K562 (cell line): ENCODE results near the gene BMPER. TPM values are rescaled to one million over a fixed set of nuclear protein-coding genes. Genes with fewer than 3 reads are reported as not detected.
A peak's percentile ranks its signal among the peaks of the same experiment; 100 is the strongest.

Experiments used
- ASH1L ChIP-seq: fragments of 450-650 bp; IDR thresholded peaks from 2 replicates; pipeline ENCODE4 v1.6.1; 2018; ENCODE audit warnings: borderline replicate concordance, mild to moderate bottlenecking, low read depth; ENCODE audit not compliant: partially characterized antibody
- BRD4 ChIP-seq: fragments of 200-600 bp; sonication (generic); IDR thresholded peaks from 2 replicates; pipeline ENCODE4 v1.6.1; 2017; ENCODE audit warnings: inconsistent platforms
- ETS2 ChIP-seq: IDR thresholded peaks from 2 replicates; pipeline ENCODE4 v1.6.1; 2016; ENCODE audit warnings: borderline replicate concordance, missing genetic modification characterization, mild to moderate bottlenecking, moderate library complexity, missing compliant biosample characterization; ENCODE audit not compliant: poor library complexity, severe bottlenecking
- KLF10 ChIP-seq: fragments of 250-450 bp; sonication (Bioruptor Pico); IDR thresholded peaks from 2 replicates; pipeline ENCODE4 v1.6.1; 2021; ENCODE audit warnings: matching md5 sums
- PRMT5 ChIP-seq: sonication (generic); formaldehyde crosslinking; IDR thresholded peaks from 2 replicates; pipeline ENCODE4 v1.5.0; 2020; ENCODE audit warnings: missing genetic modification reagents
- RAD21 ChIP-seq, 2 experiments: fragments of 250-450 bp in 1 of 2; fragments of 450-650 bp in 1 of 2; sonication (Bioruptor Pico) in 1 of 2; formaldehyde crosslinking in 1 of 2; IDR thresholded peaks in 1 of 2; conservative IDR thresholded peaks in 1 of 2; 2 replicates each; pipeline versions ENCODE4 v1.4.0 to v1.8.0; 2020 to 2022; ENCODE audit warnings: mild to moderate bottlenecking in 2 of 2, moderate library complexity in 1 of 2
- SAFB2 ChIP-seq: fragments of 200-400 bp; formaldehyde crosslinking; IDR thresholded peaks from 2 replicates; pipeline ENCODE4 v1.6.1; 2018; ENCODE audit warnings: borderline replicate concordance, low read length, low read depth, moderate library complexity; ENCODE audit not compliant: severe bottlenecking
- STAT5B ChIP-seq: fragments of 250-450 bp; sonication (Bioruptor Pico); IDR thresholded peaks from 2 replicates; pipeline ENCODE4 v1.8.0; 2021; ENCODE audit warnings: mild to moderate bottlenecking, inconsistent platforms
- ZNF24 ChIP-seq: fragments of 450-650 bp; IDR thresholded peaks from 2 replicates; pipeline ENCODE4 v1.6.1; 2016
- ZNF79 ChIP-seq: fragments of 250-450 bp; sonication (Bioruptor Pico); IDR thresholded peaks from 2 replicates; pipeline ENCODE4 v1.4.0; 2020; ENCODE audit warnings: low read depth, mild to moderate bottlenecking, moderate library complexity
- polyA plus RNA-seq, 8 experiments: library from polyadenylated mRNA; depleted of rRNA in 4 of 8; stranded (reverse) in 5 of 8; unstranded in 3 of 8; fragments of >200 nt; fragmentation: Nextera tagmentation in 2 of 8; fragmentation: Illumina TruSeq in 1 of 8; extraction: Ambion mirVana in 2 of 8; extraction: Trizol in 1 of 8; gene quantifications; 2 replicates each; pipeline versions ENCODE4 v1.2.1 to v1.2.3, GENCODE V29; 2011 to 2014; ENCODE audit warnings: inconsistent platforms in 1 of 8, missing spikeins in 1 of 8
- total RNA-seq, 7 experiments: library from RNA; depleted of rRNA in 6 of 7; stranded (reverse); fragments of >200 nt in 6 of 7; fragmentation: Illumina TruSeq in 2 of 7; extraction: Trizol in 2 of 7; gene quantifications; 2 replicates each; pipeline versions ENCODE4 v1.2.1 to v1.2.3, GENCODE V29; 2011 to 2021; ENCODE audit warnings: low replicate concordance in 1 of 7
- TF ChIP-seq, protein P1 (sequence below), 2 experiments: fragments of 450-650 bp; IDR thresholded peaks; 2 replicates each; pipeline ENCODE4 v1.6.1; 2018; ENCODE audit warnings: mild to moderate bottlenecking in 2 of 2, low read depth in 1 of 2; ENCODE audit not compliant: partially characterized antibody in 2 of 2
- TF ChIP-seq, protein P2 (sequence below), 3 experiments: IDR thresholded peaks in 2 of 3; conservative IDR thresholded peaks in 1 of 3; 2 replicates each; pipeline ENCODE4 v1.5.1; 2011 to 2012; ENCODE audit warnings: low read length in 3 of 3, mild to moderate bottlenecking in 3 of 3, control low read depth in 2 of 3, improper control_type of control experiment in 1 of 3, inconsistent platforms in 1 of 3, low read depth in 1 of 3, mixed read lengths in 1 of 3, moderate library complexity in 1 of 3; ENCODE audit not compliant: insufficient read depth in 2 of 3
- TF ChIP-seq, protein P3 (sequence below): fragments of 450-650 bp; formaldehyde crosslinking; IDR thresholded peaks from 2 replicates; pipeline ENCODE4 v1.4.0; 2020; ENCODE audit warnings: mild to moderate bottlenecking, moderate library complexity
- TF ChIP-seq, protein P4 (sequence below): fragments of 450-650 bp; IDR thresholded peaks from 2 replicates; pipeline ENCODE4 v1.6.1; 2016; ENCODE audit warnings: mild to moderate bottlenecking

The BMPER gene
- total and polyA plus RNA-seq, 9 of the 15 experiments (the other 6 are each of a cell fraction or from before 2014, with no cell fraction given), result not detected

DNA sequence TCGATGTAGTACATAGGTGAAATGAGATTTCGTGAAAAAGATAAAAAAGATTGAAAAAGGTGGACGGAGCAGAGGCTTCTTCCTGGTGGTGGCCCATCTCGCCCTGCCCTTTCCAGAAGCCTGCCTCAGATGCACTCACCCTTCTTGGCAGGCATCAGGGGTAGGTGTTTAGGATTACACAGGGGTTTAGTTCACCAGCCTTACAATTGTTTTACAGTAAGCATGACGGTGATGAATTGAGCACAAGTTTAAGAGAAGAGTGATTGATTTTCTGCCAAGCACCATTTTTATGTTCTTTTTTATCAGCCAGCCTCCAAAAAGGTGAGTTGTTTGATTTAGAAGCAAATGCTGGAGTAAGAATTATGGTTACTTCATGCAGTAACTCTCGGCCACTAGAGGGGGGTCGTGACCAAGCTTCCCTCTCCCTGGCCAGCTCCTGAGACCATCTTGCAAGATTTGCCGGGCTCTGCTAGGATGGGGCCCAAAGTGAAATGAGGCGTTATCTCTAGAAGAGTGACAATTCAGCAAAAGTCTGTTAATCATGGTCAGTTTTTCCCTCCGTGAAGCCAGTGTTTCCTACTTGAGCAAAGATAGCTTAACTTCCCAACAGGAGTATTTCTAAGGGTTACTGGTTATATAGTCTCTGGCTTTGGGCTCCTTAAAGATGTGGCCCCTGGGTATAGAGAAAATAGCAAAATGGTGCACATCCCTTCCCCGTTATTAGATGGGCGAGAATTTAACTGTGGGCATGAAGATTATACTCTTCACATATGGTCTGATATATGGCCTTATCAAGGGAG, 228.8 kb downstream of the BMPER start (continued):
- TF ChIP-seq, protein P1, sequence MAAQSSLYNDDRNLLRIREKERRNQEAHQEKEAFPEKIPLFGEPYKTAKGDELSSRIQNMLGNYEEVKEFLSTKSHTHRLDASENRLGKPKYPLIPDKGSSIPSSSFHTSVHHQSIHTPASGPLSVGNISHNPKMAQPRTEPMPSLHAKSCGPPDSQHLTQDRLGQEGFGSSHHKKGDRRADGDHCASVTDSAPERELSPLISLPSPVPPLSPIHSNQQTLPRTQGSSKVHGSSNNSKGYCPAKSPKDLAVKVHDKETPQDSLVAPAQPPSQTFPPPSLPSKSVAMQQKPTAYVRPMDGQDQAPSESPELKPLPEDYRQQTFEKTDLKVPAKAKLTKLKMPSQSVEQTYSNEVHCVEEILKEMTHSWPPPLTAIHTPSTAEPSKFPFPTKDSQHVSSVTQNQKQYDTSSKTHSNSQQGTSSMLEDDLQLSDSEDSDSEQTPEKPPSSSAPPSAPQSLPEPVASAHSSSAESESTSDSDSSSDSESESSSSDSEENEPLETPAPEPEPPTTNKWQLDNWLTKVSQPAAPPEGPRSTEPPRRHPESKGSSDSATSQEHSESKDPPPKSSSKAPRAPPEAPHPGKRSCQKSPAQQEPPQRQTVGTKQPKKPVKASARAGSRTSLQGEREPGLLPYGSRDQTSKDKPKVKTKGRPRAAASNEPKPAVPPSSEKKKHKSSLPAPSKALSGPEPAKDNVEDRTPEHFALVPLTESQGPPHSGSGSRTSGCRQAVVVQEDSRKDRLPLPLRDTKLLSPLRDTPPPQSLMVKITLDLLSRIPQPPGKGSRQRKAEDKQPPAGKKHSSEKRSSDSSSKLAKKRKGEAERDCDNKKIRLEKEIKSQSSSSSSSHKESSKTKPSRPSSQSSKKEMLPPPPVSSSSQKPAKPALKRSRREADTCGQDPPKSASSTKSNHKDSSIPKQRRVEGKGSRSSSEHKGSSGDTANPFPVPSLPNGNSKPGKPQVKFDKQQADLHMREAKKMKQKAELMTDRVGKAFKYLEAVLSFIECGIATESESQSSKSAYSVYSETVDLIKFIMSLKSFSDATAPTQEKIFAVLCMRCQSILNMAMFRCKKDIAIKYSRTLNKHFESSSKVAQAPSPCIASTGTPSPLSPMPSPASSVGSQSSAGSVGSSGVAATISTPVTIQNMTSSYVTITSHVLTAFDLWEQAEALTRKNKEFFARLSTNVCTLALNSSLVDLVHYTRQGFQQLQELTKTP (IDR thresholded peaks at IDR 0.05; ENCODE audit: low read depth in 1 of 2, partially characterized antibody in 2 of 2), result no peak
- TF ChIP-seq BRD4, result no peak
- TF ChIP-seq, protein P2, sequence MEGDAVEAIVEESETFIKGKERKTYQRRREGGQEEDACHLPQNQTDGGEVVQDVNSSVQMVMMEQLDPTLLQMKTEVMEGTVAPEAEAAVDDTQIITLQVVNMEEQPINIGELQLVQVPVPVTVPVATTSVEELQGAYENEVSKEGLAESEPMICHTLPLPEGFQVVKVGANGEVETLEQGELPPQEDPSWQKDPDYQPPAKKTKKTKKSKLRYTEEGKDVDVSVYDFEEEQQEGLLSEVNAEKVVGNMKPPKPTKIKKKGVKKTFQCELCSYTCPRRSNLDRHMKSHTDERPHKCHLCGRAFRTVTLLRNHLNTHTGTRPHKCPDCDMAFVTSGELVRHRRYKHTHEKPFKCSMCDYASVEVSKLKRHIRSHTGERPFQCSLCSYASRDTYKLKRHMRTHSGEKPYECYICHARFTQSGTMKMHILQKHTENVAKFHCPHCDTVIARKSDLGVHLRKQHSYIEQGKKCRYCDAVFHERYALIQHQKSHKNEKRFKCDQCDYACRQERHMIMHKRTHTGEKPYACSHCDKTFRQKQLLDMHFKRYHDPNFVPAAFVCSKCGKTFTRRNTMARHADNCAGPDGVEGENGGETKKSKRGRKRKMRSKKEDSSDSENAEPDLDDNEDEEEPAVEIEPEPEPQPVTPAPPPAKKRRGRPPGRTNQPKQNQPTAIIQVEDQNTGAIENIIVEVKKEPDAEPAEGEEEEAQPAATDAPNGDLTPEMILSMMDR (IDR thresholded peaks at IDR 0.05 in 2 of 3, conservative IDR thresholded peaks at IDR 0.05 in 1 of 3; ENCODE audit: insufficient read depth in 2 of 3, low read depth in 1 of 3, low read length in 3 of 3), result peak; percentile 23 to 34 (median 33); a peak in 3 of 6 replicates
- TF ChIP-seq ZNF79, result no peak
- TF ChIP-seq STAT5B (CRISPR knock-in tag), result no peak
- no peak for TF ChIP-seq ZNF24
- no peak for TF ChIP-seq SAFB2
- TF ChIP-seq, protein P3, sequence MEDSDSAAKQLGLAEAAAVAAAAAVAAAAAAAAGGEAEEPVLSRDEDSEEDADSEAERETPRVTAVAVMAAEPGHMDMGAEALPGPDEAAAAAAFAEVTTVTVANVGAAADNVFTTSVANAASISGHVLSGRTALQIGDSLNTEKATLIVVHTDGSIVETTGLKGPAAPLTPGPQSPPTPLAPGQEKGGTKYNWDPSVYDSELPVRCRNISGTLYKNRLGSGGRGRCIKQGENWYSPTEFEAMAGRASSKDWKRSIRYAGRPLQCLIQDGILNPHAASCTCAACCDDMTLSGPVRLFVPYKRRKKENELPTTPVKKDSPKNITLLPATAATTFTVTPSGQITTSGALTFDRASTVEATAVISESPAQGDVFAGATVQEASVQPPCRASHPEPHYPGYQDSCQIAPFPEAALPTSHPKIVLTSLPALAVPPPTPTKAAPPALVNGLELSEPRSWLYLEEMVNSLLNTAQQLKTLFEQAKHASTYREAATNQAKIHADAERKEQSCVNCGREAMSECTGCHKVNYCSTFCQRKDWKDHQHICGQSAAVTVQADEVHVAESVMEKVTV (CRISPR knock-in tag), result 0 out of 2 replicates have a peak, but pooled peaks have one; percentile 18
- TF ChIP-seq KLF10 (CRISPR knock-in tag), result no peak
- TF ChIP-seq RAD21 (CRISPR knock-in tag; conservative IDR thresholded peaks at IDR 0.05 in 1 of 2, IDR thresholded peaks at IDR 0.05 in 1 of 2), result peak in 1 of 2 experiments; percentile 46; a peak in 2 of 4 replicates
- no peak for TF ChIP-seq ASH1L
- no peak for TF ChIP-seq ETS2 (tag)
- no peak for TF ChIP-seq PRMT5 (CRISPR knock-in tag)
- TF ChIP-seq, protein P4, sequence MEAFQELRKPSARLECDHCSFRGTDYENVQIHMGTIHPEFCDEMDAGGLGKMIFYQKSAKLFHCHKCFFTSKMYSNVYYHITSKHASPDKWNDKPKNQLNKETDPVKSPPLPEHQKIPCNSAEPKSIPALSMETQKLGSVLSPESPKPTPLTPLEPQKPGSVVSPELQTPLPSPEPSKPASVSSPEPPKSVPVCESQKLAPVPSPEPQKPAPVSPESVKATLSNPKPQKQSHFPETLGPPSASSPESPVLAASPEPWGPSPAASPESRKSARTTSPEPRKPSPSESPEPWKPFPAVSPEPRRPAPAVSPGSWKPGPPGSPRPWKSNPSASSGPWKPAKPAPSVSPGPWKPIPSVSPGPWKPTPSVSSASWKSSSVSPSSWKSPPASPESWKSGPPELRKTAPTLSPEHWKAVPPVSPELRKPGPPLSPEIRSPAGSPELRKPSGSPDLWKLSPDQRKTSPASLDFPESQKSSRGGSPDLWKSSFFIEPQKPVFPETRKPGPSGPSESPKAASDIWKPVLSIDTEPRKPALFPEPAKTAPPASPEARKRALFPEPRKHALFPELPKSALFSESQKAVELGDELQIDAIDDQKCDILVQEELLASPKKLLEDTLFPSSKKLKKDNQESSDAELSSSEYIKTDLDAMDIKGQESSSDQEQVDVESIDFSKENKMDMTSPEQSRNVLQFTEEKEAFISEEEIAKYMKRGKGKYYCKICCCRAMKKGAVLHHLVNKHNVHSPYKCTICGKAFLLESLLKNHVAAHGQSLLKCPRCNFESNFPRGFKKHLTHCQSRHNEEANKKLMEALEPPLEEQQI, result no peak
- TF ChIP-seq, all 486 proteins: peak for 3
